T follicular helper cell (primary cell): ENCODE results near the gene PAX9.
"Not testable (repeated sequence)": the region's sequence is repeated elsewhere in the genome, so short reads cannot be mapped to it uniquely, and the experiment has no call there.

Source experiments
- DNase-seq: peaks from one replicate; pipeline ENCODE4 v3.0.0-alpha.2; 2020; ENCODE audit warnings: low read depth

Gene PAX9

GRCh38 chr14:36672095-36672494 is 10.4 kb downstream of the PAX9 start:
- no peak for DNase-seq

- DNase-seq, result no peak
Observed at GRCh38 chr14:36674659-36675058, 13.0 kb downstream of the PAX9 start.

- no peak for DNase-seq
Observed at GRCh38 chr14:36675581-36675980, 13.9 kb downstream of the PAX9 start.

GRCh38 chr14:36676236-36676635 is 14.6 kb downstream of the PAX9 start:
- DNase-seq, result no peak

GRCh38 chr14:36682338-36682737 is 20.7 kb downstream of the PAX9 start:
- no peak for DNase-seq

- no peak for DNase-seq
Observed at GRCh38 chr14:36683083-36683724, 21.5 kb downstream of the PAX9 start.

GRCh38 chr14:36684946-36685345 is 23.3 kb downstream of the PAX9 start:
- DNase-seq, result no peak

- DNase-seq, result no peak
Observed at GRCh38 chr14:36690311-36691040, 28.8 kb downstream of the PAX9 start.

GRCh38 chr14:36699420-36699819 is 37.8 kb downstream of the PAX9 start:
- DNase-seq, result not testable (repeated sequence)

GRCh38 chr14:36700651-36701050 is 39.0 kb downstream of the PAX9 start:
- no peak for DNase-seq

GRCh38 chr14:36701132-36701531 is 39.5 kb downstream of the PAX9 start:
- no peak for DNase-seq

GRCh38 chr14:36702474-36702873 is 40.8 kb downstream of the PAX9 start:
- DNase-seq, result no peak

- no peak for DNase-seq
Observed at GRCh38 chr14:36707570-36707969, 45.9 kb downstream of the PAX9 start.

GRCh38 chr14:36713960-36714703 is 52.5 kb downstream of the PAX9 start:
- no peak for DNase-seq

GRCh38 chr14:36716614-36717184 is 55.0 kb downstream of the PAX9 start:
- no peak for DNase-seq

GRCh38 chr14:36717363-36717762 is 55.7 kb downstream of the PAX9 start:
- no peak for DNase-seq

- no peak for DNase-seq
Observed at GRCh38 chr14:36718216-36718615, 56.6 kb downstream of the PAX9 start.

- no peak for DNase-seq
Observed at GRCh38 chr14:36719823-36720222, 58.2 kb downstream of the PAX9 start.

GRCh38 chr14:36720657-36721056 is 59.0 kb downstream of the PAX9 start:
- DNase-seq, result no peak

GRCh38 chr14:36721877-36722276 is 60.2 kb downstream of the PAX9 start:
- no peak for DNase-seq

- no peak for DNase-seq
Observed at GRCh38 chr14:36723530-36723929, 61.9 kb downstream of the PAX9 start.

GRCh38 chr14:36724162-36724561 is 62.5 kb downstream of the PAX9 start:
- no peak for DNase-seq

GRCh38 chr14:36726128-36726527 is 64.5 kb downstream of the PAX9 start:
- DNase-seq, result no peak
